ENCODE measurements around the gene MGAT5B. TPM values are rescaled to one million over a fixed set of nuclear protein-coding genes. Genes with fewer than 3 reads are reported as not detected.

MGAT5B gene
- total and polyA plus RNA-seq, 7 donors = 0.16 to 0.83 (median 0.51) TPM; not detected in 2

GRCh38 chr17:76940738-76941350, 72.6 kb downstream of the MGAT5B start:
- Histone ChIP-seq H3K4me3 (no peak overlapping the region), H3K4me1 (no peaks in the 10 kb centered on the region), H3K27ac (no peak overlapping the region), H3K27me3 (peaks cover 0 to 36% (median 0%) of the 10 kb centered on the region in 3 donors), H3K9me3 (no peaks in the 10 kb centered on the region), H3K36me3 (no peaks in the 10 kb centered on the region)
- no peak for DNase-seq
- intact Hi-C loops (cut with DNase I) = no loop called here
- whole genome bisulfite sequencing, 2 donors = 81 to 88% methylated on average over 13 of the region's 13 CpGs
- TF ChIP-seq CTCF (IDR thresholded peaks at IDR 0.05) = no peak

- Histone ChIP-seq H3K4me1 (no peaks in the 10 kb centered on the region), H3K4me3 (no peak overlapping the region), H3K27ac (no peak overlapping the region), H3K27me3 (peaks cover 0 to 31% (median 0%) of the 10 kb centered on the region in 3 donors), H3K9me3 (no peaks in the 10 kb centered on the region), H3K36me3 (no peaks in the 10 kb centered on the region)
- WGBS, 2 donors = 66 to 75% methylated on average over 7 of the region's 7 CpGs
- intact Hi-C loops (cut with DNase I) = no loop called here
- DNase-seq = no peak
- no peak for TF ChIP-seq CTCF (IDR thresholded peaks at IDR 0.05)
- no peak for TF ChIP-seq POLR2A (IDR thresholded peaks at IDR 0.05)
- TF ChIP-seq EP300 (IDR thresholded peaks at IDR 0.05) = no peak
- TF ChIP-seq POLR2AphosphoS5 (IDR thresholded peaks at IDR 0.05) = no peak
Measured at GRCh38 chr17:76943202-76943601, 75.0 kb downstream of the MGAT5B start.

GRCh38 chr17:76943781-76944213, 75.6 kb downstream of the MGAT5B start:
- H3K9me3 ChIP-seq = no peaks in the 10 kb centered on the region
- H3K4me3 ChIP-seq = no peak overlapping the region
- WGBS, 2 donors = 45 to 75% methylated on average over 9 of the region's 9 CpGs
- intact Hi-C loops (cut with DNase I) = no loop called here
- H3K27ac ChIP-seq = no peak overlapping the region
- no peaks in the 10 kb centered on the region for H3K36me3 ChIP-seq
- H3K27me3 ChIP-seq = peaks cover 0 to 32% (median 0%) of the 10 kb centered on the region in 3 donors
- TF ChIP-seq EP300 (IDR thresholded peaks at IDR 0.05) = no peak
- H3K4me1 ChIP-seq = no peaks in the 10 kb centered on the region
- DNase-seq = no peak

- intact Hi-C loops (cut with DNase I) = no loop called here
- WGBS, 2 donors = 77 to 83% methylated on average over 16 of the region's 16 CpGs
- Histone ChIP-seq H3K27me3 (peaks cover 0 to 34% (median 0%) of the 10 kb centered on the region in 3 donors), H3K27ac (no peak overlapping the region), H3K4me3 (no peak overlapping the region), H3K4me1 (no peaks in the 10 kb centered on the region), H3K9me3 (no peaks in the 10 kb centered on the region), H3K36me3 (no peaks in the 10 kb centered on the region)
- no peak for TF ChIP-seq POLR2A (IDR thresholded peaks at IDR 0.05)
- TF ChIP-seq CTCF (IDR thresholded peaks at IDR 0.05) = no peak
- no peak for TF ChIP-seq POLR2AphosphoS5 (IDR thresholded peaks at IDR 0.05)
- no peak for TF ChIP-seq EP300 (IDR thresholded peaks at IDR 0.05)
- DNase-seq = no peak
Measured at GRCh38 chr17:76944477-76944876, 76.3 kb downstream of the MGAT5B start.

- Histone ChIP-seq H3K27ac (no peak overlapping the region), H3K4me3 (no peak overlapping the region), H3K9me3 (no peaks in the 10 kb centered on the region), H3K27me3 (peaks cover 0 to 19% (median 0%) of the 10 kb centered on the region in 3 donors), H3K36me3 (no peaks in the 10 kb centered on the region), H3K4me1 (no peaks in the 10 kb centered on the region)
- WGBS, 2 donors = 80 to 87% methylated on average over 18 of the region's 18 CpGs
- DNase-seq = no peak
- TF ChIP-seq EP300 (IDR thresholded peaks at IDR 0.05) (no peak), CTCF (IDR thresholded peaks at IDR 0.05) (no peak), POLR2AphosphoS5 (IDR thresholded peaks at IDR 0.05) (no peak), POLR2A (IDR thresholded peaks at IDR 0.05) (no peak)
- intact Hi-C loops (cut with DNase I) = no loop called here
Measured at GRCh38 chr17:76946111-76946771, 78.0 kb downstream of the MGAT5B start.

All from sigmoid colon (tissue), 7 donors.